ENCODE measurements around the gene RANBP9. TPM values are rescaled to one million over a fixed set of nuclear protein-coding genes. Genes with fewer than 3 reads are reported as not detected.

The RANBP9 gene
- total RNA-seq, 1 donor from 2014 or later: 57.6 TPM

GRCh38 chr6:13680448-13680968, 31.1 kb downstream of the RANBP9 start:
- intact Hi-C loops (cut with micrococcal nuclease): loop anchor here (2.0 kb wide), 2 partner anchors 14 kb away; no protein-coding TSS in a partner anchor

GRCh38 chr6:13679996-13680395, 31.6 kb downstream of the RANBP9 start:
- intact Hi-C loops (cut with micrococcal nuclease): loop anchor here (2.0 kb wide), 2 partner anchors 13 to 15 kb away; no protein-coding TSS in a partner anchor

- intact Hi-C loops (cut with micrococcal nuclease): no loop called here
Observed at GRCh38 chr6:13678255-13678983, 33.2 kb downstream of the RANBP9 start.

GRCh38 chr6:13677878-13678254, 33.8 kb downstream of the RANBP9 start:
- intact Hi-C loops (cut with micrococcal nuclease): no loop called here

- intact Hi-C loops (cut with micrococcal nuclease): no loop called here
Observed at GRCh38 chr6:13676551-13677156, 35.0 kb downstream of the RANBP9 start.

- intact Hi-C loops (cut with micrococcal nuclease): no loop called here
Observed at GRCh38 chr6:13674533-13675190, 37.0 kb downstream of the RANBP9 start.

GRCh38 chr6:13673825-13674444, 37.7 kb downstream of the RANBP9 start:
- intact Hi-C loops (cut with micrococcal nuclease): no loop called here

- intact Hi-C loops (cut with micrococcal nuclease): no loop called here
Observed at GRCh38 chr6:13673368-13673767, 38.3 kb downstream of the RANBP9 start.

- intact Hi-C loops (cut with micrococcal nuclease): no loop called here
Observed at GRCh38 chr6:13672904-13673303, 38.7 kb downstream of the RANBP9 start.

GRCh38 chr6:13671548-13672127, 40.0 kb downstream of the RANBP9 start:
- intact Hi-C loops (cut with micrococcal nuclease): no loop called here

GRCh38 chr6:13669476-13669875, 42.2 kb downstream of the RANBP9 start:
- intact Hi-C loops (cut with micrococcal nuclease): loop anchor here (2.0 to 5.0 kb wide), 3 partner anchors 37 to 55 kb away; partner anchors contain the start of genes NOL7 and RANBP9

GRCh38 chr6:13668291-13668928, 43.2 kb downstream of the RANBP9 start:
- intact Hi-C loops (cut with micrococcal nuclease): loop anchor here (2.0 to 5.0 kb wide), 3 partner anchors 36 to 54 kb away; partner anchors contain the start of genes NOL7 and RANBP9

GRCh38 chr6:13667655-13668054, 44.0 kb downstream of the RANBP9 start:
- intact Hi-C loops (cut with micrococcal nuclease): loop anchor here (2.0 to 5.0 kb wide), 4 partner anchors 13 to 53 kb away; partner anchors contain the start of genes NOL7 and RANBP9

GRCh38 chr6:13666194-13667105, 45.2 kb downstream of the RANBP9 start:
- intact Hi-C loops (cut with micrococcal nuclease): loop anchor here (2.0 to 5.0 kb wide), 2 partner anchors 14 to 34 kb away; no protein-coding TSS in a partner anchor

GRCh38 chr6:13664703-13665352, 46.8 kb downstream of the RANBP9 start:
- intact Hi-C loops (cut with micrococcal nuclease): loop anchor here (5.0 kb wide), 1 partner anchor 33 kb away; no protein-coding TSS in a partner anchor

- intact Hi-C loops (cut with micrococcal nuclease): no loop called here
Observed at GRCh38 chr6:13663986-13664385, 47.6 kb downstream of the RANBP9 start.

- intact Hi-C loops (cut with micrococcal nuclease): no loop called here
Observed at GRCh38 chr6:13662651-13663334, 48.8 kb downstream of the RANBP9 start.

- intact Hi-C loops (cut with micrococcal nuclease): no loop called here
Observed at GRCh38 chr6:13661647-13662046, 50.0 kb downstream of the RANBP9 start.

All from T-helper 1 cell treated with Interleukin-12 subunit alpha and Interleukin-12 subunit beta and Interleukin-4 antibody, amounts not matched to agents 30 ng/mL and 1 ng/mL, for 36 hours (primary cell).